Ecto neural progenitor cell (in vitro differentiated cells): ENCODE measurements around the gene GRP.
A peak's percentile ranks its signal among the peaks of the same experiment; 100 is the strongest.

Experiments
- DNase-seq: peaks from one replicate; pipeline ENCODE4 v3.0.0-alpha.2; 2018; ENCODE audit warnings: low spot score

The GRP gene

GRCh38 chr18:59219672-59220163 is at the start of gene GRP:
Gene GRP, plus strand, starts transcription at chr18:59220158. Its CDS starts 108 bp downstream, at chr18:59220266.
- peak; percentile 70 for DNase-seq

- DNase-seq = no peak
Observed at GRCh38 chr18:59172664-59173249, 47.2 kb upstream of the GRP start.

DNA sequence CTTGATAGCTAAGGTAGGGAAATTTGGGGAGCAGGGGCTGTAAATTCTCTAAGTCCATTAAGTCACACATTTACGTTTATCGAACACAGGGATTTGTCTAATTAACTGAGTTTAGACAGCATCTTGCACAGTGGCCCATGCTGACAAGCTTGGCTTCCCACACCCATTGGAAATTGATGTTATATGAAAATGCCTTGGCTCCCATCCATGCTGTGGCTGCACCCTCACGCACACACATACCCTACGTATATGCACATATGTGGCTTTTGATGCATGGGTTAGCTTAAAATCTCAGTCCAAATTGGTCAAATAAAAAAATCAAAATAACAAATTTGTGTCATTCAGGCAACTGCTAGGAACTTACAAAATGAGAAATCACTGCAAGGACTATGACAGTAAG is 42.5 kb upstream of the GRP start:
- DNase-seq = no peak

GRCh38 chr18:59180150-59180845 is 39.7 kb upstream of the GRP start:
- no peak for DNase-seq

- DNase-seq = no peak
Observed at GRCh38 chr18:59182673-59183072, 37.3 kb upstream of the GRP start.

DNA sequence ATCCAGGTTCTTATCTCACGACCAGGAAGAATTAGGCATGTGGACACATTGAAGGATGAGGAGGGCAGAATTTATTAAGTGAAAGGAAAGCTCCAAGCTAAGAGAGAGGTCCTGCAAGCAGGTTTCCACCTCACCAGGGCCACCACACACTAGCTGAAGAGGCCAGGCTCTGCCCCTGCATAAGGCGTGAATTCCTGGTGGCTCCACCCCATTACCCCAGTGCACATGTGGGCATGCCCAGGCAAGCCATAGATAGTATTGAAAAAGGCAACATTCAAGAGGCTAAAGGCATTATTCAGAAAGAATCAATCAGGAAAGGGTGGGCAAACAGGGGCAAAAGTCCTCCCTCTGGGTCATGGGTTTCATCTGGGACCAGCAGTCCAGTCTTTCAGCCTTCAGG is 30.9 kb upstream of the GRP start:
- no peak for DNase-seq

GRCh38 chr18:59189746-59190145 is 30.2 kb upstream of the GRP start:
- no peak for DNase-seq

- no peak for DNase-seq
Observed at GRCh38 chr18:59196161-59196725, 23.7 kb upstream of the GRP start.

DNA sequence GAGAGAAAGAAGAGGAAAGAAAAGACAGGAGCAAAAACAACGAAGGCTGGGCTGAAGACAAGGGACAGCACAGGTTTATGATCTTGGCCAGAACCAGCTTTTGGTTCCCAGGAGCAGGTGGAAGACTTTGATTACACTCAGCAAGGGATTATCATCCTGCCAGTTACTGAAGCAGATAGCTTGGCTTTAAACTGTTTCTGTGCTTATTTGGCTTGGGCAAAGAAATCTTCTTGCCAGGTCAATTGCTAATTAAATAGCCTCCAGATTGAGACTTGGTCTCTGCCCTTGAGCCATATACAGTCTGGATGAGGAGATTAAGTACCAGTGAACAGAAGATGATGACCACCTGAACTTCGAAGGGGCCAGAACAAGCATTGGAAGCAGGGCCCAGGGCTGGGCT is 22.3 kb upstream of the GRP start:
- DNase-seq = no peak

DNA sequence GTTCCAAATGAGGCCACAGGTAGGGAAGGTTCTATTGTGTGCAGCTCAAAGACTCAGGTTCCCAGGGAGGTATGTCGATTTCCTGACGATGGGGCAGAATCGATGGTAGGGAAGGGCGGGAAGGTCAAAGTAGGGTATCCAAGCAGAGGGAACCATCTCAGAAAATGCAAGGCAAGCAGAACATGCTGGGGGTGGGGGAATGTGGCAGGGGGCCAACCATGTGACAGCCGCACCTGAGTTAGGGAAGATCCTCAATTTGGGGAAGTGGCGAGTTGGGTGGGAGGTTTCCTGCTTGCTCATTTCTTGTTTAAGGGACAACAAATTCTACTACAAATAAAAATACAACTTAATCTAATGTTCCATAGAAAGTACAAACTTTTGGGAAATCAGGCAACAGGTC is 21.7 kb upstream of the GRP start:
- DNase-seq = no peak

DNA sequence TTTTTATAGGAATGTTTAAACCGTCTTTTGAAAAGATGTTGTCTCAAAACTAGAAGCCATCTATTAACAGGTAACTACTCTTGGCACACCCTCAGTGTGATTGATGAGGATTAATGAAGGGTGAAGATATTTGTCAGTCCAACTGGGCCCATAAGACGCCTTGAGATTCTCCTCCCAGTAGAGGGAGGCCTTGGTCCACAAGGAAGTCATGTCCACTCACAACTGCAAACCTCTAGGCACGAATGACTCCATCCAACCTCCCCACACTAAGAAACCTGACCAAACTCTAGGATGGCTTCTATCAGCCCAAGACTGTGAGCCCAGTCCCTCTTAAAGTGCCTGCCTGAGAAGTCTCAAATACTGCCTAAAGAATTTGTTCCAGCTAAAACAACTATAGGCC is 19.2 kb upstream of the GRP start:
- no peak for DNase-seq

DNA sequence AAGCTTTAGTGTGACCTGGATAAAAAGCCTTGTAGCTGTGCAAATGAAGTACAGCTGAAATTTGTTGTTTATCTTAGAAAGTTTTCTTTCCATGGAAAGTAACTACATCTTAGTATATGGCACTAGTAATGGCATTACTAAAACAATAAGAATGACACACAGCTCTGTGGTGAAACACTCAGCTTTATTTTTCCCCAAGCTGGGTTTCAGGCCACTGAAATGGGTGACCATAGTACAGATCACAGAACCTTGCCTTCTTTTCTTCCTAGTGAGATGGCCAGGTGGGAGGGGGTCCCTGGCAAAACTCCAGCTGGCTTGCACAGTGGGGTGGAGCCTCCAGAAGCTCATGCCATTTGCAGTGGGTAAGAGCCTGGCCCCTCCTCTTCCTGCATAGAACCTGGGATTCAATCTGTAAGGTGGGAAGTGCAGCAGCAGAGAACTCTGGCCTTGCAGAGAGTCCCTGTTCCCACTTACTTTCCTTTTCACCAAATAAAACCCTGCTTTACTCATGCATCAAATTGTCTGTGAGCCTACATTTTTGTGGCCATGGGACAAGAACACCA is 17.6 kb upstream of the GRP start:
- no peak for DNase-seq

GRCh38 chr18:59207506-59207905 is 12.5 kb upstream of the GRP start:
- no peak for DNase-seq

DNA sequence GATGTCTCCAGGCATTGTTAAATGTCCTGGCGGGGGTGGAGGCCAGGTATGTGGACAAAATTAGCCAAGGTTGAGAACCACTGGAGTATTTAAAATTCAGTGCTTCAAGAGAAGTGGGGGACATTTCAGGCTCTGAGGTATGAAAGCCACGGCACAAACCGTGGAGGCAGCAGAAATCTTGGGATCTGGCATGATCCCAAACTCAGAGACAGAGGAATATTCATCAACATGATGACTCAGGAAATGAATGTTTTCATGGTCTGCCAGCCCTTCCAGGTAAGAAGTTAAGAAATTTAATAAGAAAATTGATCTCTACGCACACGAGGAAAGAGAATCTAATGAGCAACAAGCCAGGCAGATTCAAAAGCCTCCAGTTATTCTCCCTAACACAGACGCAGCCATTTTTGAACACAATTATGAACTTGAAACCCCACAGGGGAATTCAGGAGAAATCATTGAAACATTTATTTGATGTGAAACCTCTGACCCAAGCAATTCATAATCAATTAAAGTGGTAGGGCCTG is 11.3 kb upstream of the GRP start:
- DNase-seq = no peak

- no peak for DNase-seq
Observed at GRCh38 chr18:59210299-59210698, 9.7 kb upstream of the GRP start.

- no peak for DNase-seq
Observed at GRCh38 chr18:59211629-59212028, 8.3 kb upstream of the GRP start.

- no peak for DNase-seq
Observed at GRCh38 chr18:59218018-59218417, 1.9 kb upstream of the GRP start.

- DNase-seq = peak; percentile 65
Observed at GRCh38 chr18:59220164-59220783, 316 bp downstream of the GRP start.

- peak; percentile 60 for DNase-seq
Observed at GRCh38 chr18:59220784-59221765, 1.1 kb downstream of the GRP start.

DNA sequence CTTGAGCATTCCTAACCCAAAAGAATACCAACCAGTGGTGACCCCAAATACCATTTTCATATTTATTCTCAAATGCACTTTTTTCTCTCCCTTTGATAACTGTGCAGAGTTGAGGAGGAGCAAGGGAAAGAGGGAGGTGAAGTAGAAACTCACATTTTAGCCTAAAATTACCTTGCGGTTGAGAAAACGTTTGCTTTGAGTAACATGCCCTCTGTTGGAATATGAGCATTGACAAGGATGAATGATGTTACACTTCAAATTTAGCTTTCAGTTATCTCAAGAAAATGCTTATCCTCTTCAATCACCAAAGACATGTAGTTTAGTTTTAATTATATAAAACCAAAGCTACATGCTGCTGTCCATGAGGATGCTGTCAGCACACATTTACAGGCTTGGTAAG is 2.4 kb downstream of the GRP start:
- no peak for DNase-seq

DNA sequence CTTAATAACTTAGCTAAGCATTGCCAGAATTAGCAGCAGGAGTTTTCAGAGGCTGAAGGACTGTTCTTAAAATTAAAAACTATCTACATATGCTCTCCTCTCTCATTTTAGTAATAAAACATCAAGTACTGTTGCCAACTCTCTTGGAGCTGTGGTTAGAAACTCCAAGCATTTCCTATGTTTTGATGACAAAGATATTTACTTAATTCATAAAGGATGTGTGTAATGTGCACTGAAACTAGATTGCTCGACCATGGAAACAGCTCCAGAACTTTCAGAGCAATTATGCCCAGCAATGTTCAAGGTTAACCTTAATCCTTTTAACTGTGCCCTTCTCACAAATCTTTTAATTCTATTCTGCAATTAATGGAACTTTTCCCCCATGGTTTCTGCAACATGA is 8.4 kb downstream of the GRP start:
- DNase-seq = no peak
